Liver (tissue), 9 donors: ENCODE data around the gene GHDC. TPM values are rescaled to one million over a fixed set of nuclear protein-coding genes. Genes with fewer than 3 reads are reported as not detected.

Source experiments
- DNase-seq: peaks from one replicate; pipeline ENCODE4 v3.0.0-alpha.2; 2017; ENCODE audit warnings: low spot score
- H3K27ac ChIP-seq, 2 donors: one replicate each; pipeline ENCODE4 v1.7.0; 2013; ENCODE audit warnings: inconsistent platforms in 2 of 2, low read length in 2 of 2, control low read depth in 1 of 2, low read depth in 1 of 2, mild to moderate bottlenecking in 1 of 2
- H3K27me3 ChIP-seq, 4 donors: one replicate each; pipeline versions ENCODE4 v1.6.1 to v1.7.0; 2013; ENCODE audit warnings: low read length in 3 of 4, inconsistent platforms in 1 of 4, mild to moderate bottlenecking in 1 of 4, moderate library complexity in 1 of 4; ENCODE audit not compliant: control insufficient read depth in 4 of 4, insufficient read depth in 4 of 4
- H3K36me3 ChIP-seq, 4 donors: one replicate each; pipeline versions ENCODE4 v1.6.1 to v1.7.0; 2013; ENCODE audit warnings: low read length in 3 of 4, mild to moderate bottlenecking in 3 of 4, low read depth in 1 of 4, moderate library complexity in 1 of 4; ENCODE audit not compliant: control insufficient read depth in 4 of 4, insufficient read depth in 3 of 4
- H3K4me1 ChIP-seq, 4 donors: one replicate each; pipeline versions ENCODE4 v1.6.1 to v1.7.0; 2013; ENCODE audit warnings: low read length in 3 of 4, mild to moderate bottlenecking in 3 of 4, moderate library complexity in 1 of 4; ENCODE audit not compliant: control insufficient read depth in 4 of 4, insufficient read depth in 4 of 4
- H3K4me3 ChIP-seq, 3 donors: one replicate each; pipeline versions ENCODE4 v1.6.1 to v1.7.0; 2013; ENCODE audit warnings: low read length in 3 of 3, control low read depth in 1 of 3, low read depth in 1 of 3, mild to moderate bottlenecking in 1 of 3
- H3K9ac ChIP-seq, 2 donors: one replicate each; pipeline ENCODE4 v1.7.0; 2013; ENCODE audit warnings: low read length in 2 of 2, mild to moderate bottlenecking in 2 of 2, moderate library complexity in 2 of 2, control low read depth in 1 of 2, low read depth in 1 of 2
- H3K9me3 ChIP-seq, 4 donors: one replicate each; pipeline versions ENCODE4 v1.6.1 to v1.7.0; 2013; ENCODE audit warnings: low read length in 3 of 4; ENCODE audit not compliant: control insufficient read depth in 4 of 4
- ATF3 ChIP-seq: IDR thresholded peaks from 2 replicates; pipeline ENCODE4 v1.6.1; 2016; ENCODE audit warnings: antibody characterized with exemption
- CTCF ChIP-seq: fragments of 150-350 bp; IDR thresholded peaks from 2 replicates; pipeline ENCODE4 v1.5.1; 2017; ENCODE audit warnings: improper control_type of control experiment, low read depth, low read length; ENCODE audit not compliant: missing input control
- EGR1 ChIP-seq, 2 donors: IDR thresholded peaks; 2 replicates each; pipeline ENCODE4 v1.6.1; 2016 to 2018; ENCODE audit warnings: antibody characterized with exemption in 2 of 2, low read depth in 2 of 2
- FOXA1 ChIP-seq: IDR thresholded peaks from 2 replicates; pipeline ENCODE4 v1.6.1; 2016; ENCODE audit warnings: antibody characterized with exemption
- FOXA2 ChIP-seq: IDR thresholded peaks from 2 replicates; pipeline ENCODE4 v1.6.1; 2016; ENCODE audit warnings: antibody characterized with exemption
- GABPA ChIP-seq, 2 donors: IDR thresholded peaks in 1 of 2; conservative IDR thresholded peaks in 1 of 2; 2 replicates each; pipeline ENCODE4 v1.6.1; 2016; ENCODE audit warnings: antibody characterized with exemption in 2 of 2, mild to moderate bottlenecking in 1 of 2, moderate library complexity in 1 of 2
- HNF4A ChIP-seq, 2 donors: conservative IDR thresholded peaks; 2 replicates each; pipeline ENCODE4 v1.6.1; 2016; ENCODE audit warnings: antibody characterized with exemption in 2 of 2, mild to moderate bottlenecking in 2 of 2
- HNF4G ChIP-seq: IDR thresholded peaks from 2 replicates; pipeline ENCODE4 v1.6.1; 2016; ENCODE audit warnings: antibody characterized with exemption
- JUND ChIP-seq, 2 donors: IDR thresholded peaks; 2 replicates each; pipeline ENCODE4 v1.6.1; 2016; ENCODE audit warnings: antibody characterized with exemption in 2 of 2
- MAX ChIP-seq: IDR thresholded peaks from 2 replicates; pipeline ENCODE4 v1.6.1; 2016; ENCODE audit warnings: antibody characterized with exemption
- NR2F2 ChIP-seq: IDR thresholded peaks from 2 replicates; pipeline ENCODE4 v1.6.1; 2016; ENCODE audit warnings: antibody characterized with exemption
- RAD21 ChIP-seq, 2 donors: IDR thresholded peaks; 2 replicates each; pipeline ENCODE4 v1.6.1; 2016; ENCODE audit warnings: antibody characterized with exemption in 2 of 2, mild to moderate bottlenecking in 2 of 2
- REST ChIP-seq: IDR thresholded peaks from 2 replicates; pipeline ENCODE4 v1.6.1; 2016; ENCODE audit warnings: antibody characterized with exemption, mild to moderate bottlenecking
- RXRA ChIP-seq, 2 donors: IDR thresholded peaks; 2 replicates each; pipeline ENCODE4 v1.6.1; 2017 to 2018; ENCODE audit warnings: antibody characterized with exemption in 2 of 2, mild to moderate bottlenecking in 1 of 2
- SP1 ChIP-seq: IDR thresholded peaks from 2 replicates; pipeline ENCODE4 v1.6.1; 2018; ENCODE audit warnings: antibody characterized with exemption, mild to moderate bottlenecking
- TAF1 ChIP-seq: conservative IDR thresholded peaks from 2 replicates; pipeline ENCODE4 v1.6.1; 2016; ENCODE audit warnings: antibody characterized with exemption, mild to moderate bottlenecking
- YY1 ChIP-seq: IDR thresholded peaks from 2 replicates; pipeline ENCODE4 v1.6.1; 2016; ENCODE audit warnings: antibody characterized with exemption, mild to moderate bottlenecking
- ZBTB33 ChIP-seq: IDR thresholded peaks from 2 replicates; pipeline ENCODE4 v1.6.1; 2016; ENCODE audit warnings: antibody characterized with exemption
- WGBS: extraction: QIAGEN DNeasy Blood & Tissue Kit; methylation state at CpG from one replicate; pipeline ENCODE4 v1.1.7; 2013; 5-methylcytosine and 5-hydroxymethylcytosine counted together
- polyA plus RNA-seq, 2 donors: library from polyadenylated mRNA; stranded (reverse) in 1 of 2; unstranded in 1 of 2; fragments of 200-250 nt in 1 of 2; fragments of >200 nt in 1 of 2; fragmentation: Nextera tagmentation in 1 of 2; extraction: Ambion mirVana in 1 of 2; gene quantifications; one replicate each; pipeline versions ENCODE4 v1.2.1 to v1.2.3, GENCODE V29; 2013 to 2015
- total RNA-seq, 2 donors: library from RNA; depleted of rRNA; stranded (reverse); fragments of >200 nt; gene quantifications; one replicate each; pipeline ENCODE4 v1.2.3, GENCODE V29; 2014
- donor health status: healthy.
- donor health status: healthy.
- donor health status: healthy.
- donor health status: healthy.
- donor health status: healthy.

Gene GHDC
- total and polyA plus RNA-seq, 4 donors, result 10.0 to 17.6 (median 12.3) TPM

GRCh38 chr17:42199416-42200011 lies 5.2 kb upstream of the GHDC start:
- Histone ChIP-seq H3K4me1 (peaks cover 10 to 16% (median 13%) of the 10 kb centered on the region in 4 donors), H3K36me3 (peaks cover 1 to 16% (median 6%) of the 10 kb centered on the region in 4 donors), H3K4me3 (no peak overlapping the region), H3K27me3 (no peaks in the 10 kb centered on the region), H3K9me3 (no peaks in the 10 kb centered on the region), H3K9ac (no peak overlapping the region), H3K27ac (no peak overlapping the region)
- WGBS, result 90% methylated on average over 12 of the region's 12 CpGs
- DNase-seq, result no peak
- TF ChIP-seq GABPA (IDR thresholded peaks at IDR 0.05 in 1 of 2, conservative IDR thresholded peaks at IDR 0.05 in 1 of 2) (no peak), FOXA2 (no peak), YY1 (no peak), NR2F2 (no peak), RAD21 (IDR thresholded peaks at IDR 0.05) (no peak), EGR1 (IDR thresholded peaks at IDR 0.05; ENCODE audit: low read depth in 2 of 2) (no peak), RXRA (IDR thresholded peaks at IDR 0.05) (no peak), CTCF (no peak), FOXA1 (no peak), MAX (no peak), JUND (IDR thresholded peaks at IDR 0.05) (no peak), HNF4G (no peak), ZBTB33 (no peak), REST (no peak), TAF1 (no peak), HNF4A (conservative IDR thresholded peaks at IDR 0.05) (no peak), ATF3 (no peak), SP1 (no peak)
